ENCODE results near the gene ADAMTS17. TPM values are rescaled to one million over a fixed set of nuclear protein-coding genes. Genes with fewer than 3 reads are reported as not detected.

The ADAMTS17 gene
- total RNA-seq, 4 donors from 2014 or later, result 7.2 to 15.1 (median 8.9) TPM

DNA sequence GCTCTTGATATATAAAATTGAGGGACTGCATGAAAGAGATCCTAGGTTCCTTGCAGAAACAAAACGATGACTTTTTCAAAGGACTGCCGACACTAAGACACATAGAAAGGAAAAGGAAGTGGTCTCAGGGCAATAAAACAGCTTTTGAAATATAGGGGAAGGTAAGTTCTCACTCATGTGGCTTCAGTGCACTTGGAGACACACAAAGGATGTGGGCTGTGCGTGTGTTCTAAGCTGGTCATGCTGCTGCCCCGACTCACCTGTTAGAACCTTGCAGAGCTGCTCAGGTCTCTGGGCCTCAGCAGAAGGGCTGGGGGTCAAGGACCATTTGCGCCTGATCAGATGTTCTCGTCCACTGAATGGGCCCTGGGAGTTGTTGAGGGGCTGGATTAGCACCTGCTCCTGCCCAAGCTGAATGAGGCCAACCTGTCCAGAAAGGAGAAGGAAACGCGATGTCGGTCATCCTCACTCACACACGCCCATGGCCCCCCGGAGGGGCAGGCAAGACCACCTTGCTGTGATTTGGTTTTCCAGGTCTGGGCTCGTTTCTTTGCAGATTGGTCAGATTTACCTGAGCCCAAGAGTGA lies 11.1 kb downstream of the ADAMTS17 start:
- H3K27ac ChIP-seq, result peak overlapping the region; percentile 22 to 71 (median 50)
- H3K4me3 ChIP-seq, result no peak overlapping the region
- TF ChIP-seq CTCF (IDR thresholded peaks at IDR 0.05) (no peak), POLR2A (IDR thresholded peaks at IDR 0.05) (no peak)

DNA sequence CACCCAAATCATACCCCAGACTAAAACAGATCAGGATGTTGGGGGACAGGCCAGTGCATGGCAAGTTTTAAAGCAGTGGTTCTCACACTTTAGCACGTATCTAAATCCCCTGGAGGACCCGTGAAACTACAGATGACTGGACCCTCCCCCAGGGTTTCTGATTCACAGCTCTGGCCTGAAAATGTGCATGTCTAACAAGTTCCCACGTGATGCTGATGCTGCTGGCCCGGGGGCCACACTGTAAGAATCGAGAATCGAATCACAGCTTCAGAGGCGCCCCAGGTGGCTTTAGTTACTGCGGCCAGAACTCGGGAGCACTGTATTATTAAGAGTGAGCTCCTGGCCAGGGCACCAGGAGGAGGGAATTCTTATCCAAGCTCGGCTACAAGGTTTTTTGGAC lies 11.6 kb downstream of the ADAMTS17 start:
- Histone ChIP-seq H3K36me3 (no peaks in the 10 kb centered on the region), H3K27me3 (no peaks in the 10 kb centered on the region), H3K9me3 (no peaks in the 10 kb centered on the region), H3K27ac (peak overlapping the region; percentile 22 to 66 (median 42)), H3K4me1 (peaks cover 0 to 6% (median 0%) of the 10 kb centered on the region in 4 donors), H3K4me3 (no peak overlapping the region)
- TF ChIP-seq POLR2A (IDR thresholded peaks at IDR 0.05), result no peak
- no peak for TF ChIP-seq CTCF (IDR thresholded peaks at IDR 0.05)
- DNase-seq, result no peak

More for the DNA sequence above, 11.1 kb downstream of the ADAMTS17 start:
- DNase-seq, result peak in 1 of 3 donors; percentile 73
- Histone ChIP-seq H3K9me3 (no peaks in the 10 kb centered on the region), H3K27me3 (no peaks in the 10 kb centered on the region), H3K4me1 (peaks cover 0 to 11% (median 0%) of the 10 kb centered on the region in 4 donors), H3K36me3 (no peaks in the 10 kb centered on the region)

DNA sequence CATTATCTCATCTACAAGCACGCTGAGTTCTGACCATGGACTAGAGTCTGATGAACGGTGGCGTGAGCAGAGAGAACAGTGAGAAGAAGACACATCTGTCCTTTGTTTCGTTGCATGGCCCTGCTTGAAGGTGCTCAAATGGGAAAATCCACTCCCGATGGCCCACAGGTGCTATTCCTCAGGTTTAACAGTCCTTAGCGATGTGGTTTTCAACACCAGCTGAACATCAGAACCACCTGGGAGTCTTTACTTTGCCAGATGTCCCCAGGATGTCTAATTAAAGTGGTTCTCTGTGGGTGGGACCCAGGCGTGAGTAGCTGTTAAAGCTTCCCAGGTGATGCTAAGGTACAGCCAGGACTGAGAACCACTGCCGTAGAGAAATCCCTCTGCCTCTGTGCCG lies 13.0 kb downstream of the ADAMTS17 start:
- DNase-seq, result no peak
- Histone ChIP-seq H3K4me1 (no peaks in the 10 kb centered on the region), H3K4me3 (no peak overlapping the region), H3K27me3 (no peaks in the 10 kb centered on the region), H3K36me3 (no peaks in the 10 kb centered on the region), H3K27ac (peak overlapping the region in 2 of 4 donors; percentile 28 to 57), H3K9me3 (no peaks in the 10 kb centered on the region)
- TF ChIP-seq CTCF (IDR thresholded peaks at IDR 0.05), result no peak
- no peak for TF ChIP-seq POLR2A (IDR thresholded peaks at IDR 0.05)

DNA sequence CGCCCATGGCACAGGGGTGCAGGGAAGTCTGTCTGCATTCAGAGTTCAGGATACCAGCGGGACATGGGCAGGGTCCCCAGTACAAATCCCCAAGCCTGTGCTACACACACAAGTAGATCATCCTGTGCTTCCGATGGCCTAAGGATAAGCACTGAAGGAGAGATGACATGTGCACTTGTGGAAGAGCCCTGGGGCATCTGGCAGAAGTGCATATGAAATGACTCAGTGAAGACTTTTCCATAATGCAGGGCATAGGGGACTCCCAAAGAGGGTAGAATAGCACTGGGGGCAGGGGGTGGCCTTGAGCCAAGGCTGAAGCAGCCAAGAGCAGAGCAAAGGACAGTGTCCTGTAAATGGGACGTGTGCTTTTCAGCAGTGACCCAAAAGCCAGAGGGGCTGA lies 22.9 kb downstream of the ADAMTS17 start:
- Histone ChIP-seq H3K27me3 (no peaks in the 10 kb centered on the region), H3K4me1 (no peaks in the 10 kb centered on the region), H3K4me3 (no peak overlapping the region), H3K36me3 (no peaks in the 10 kb centered on the region), H3K27ac (no peak overlapping the region), H3K9me3 (no peaks in the 10 kb centered on the region)
- TF ChIP-seq CTCF (IDR thresholded peaks at IDR 0.05), result no peak
- no peak for DNase-seq

- Histone ChIP-seq H3K4me1 (no peaks in the 10 kb centered on the region), H3K4me3 (no peak overlapping the region), H3K27me3 (no peaks in the 10 kb centered on the region), H3K36me3 (no peaks in the 10 kb centered on the region), H3K27ac (no peak overlapping the region), H3K9me3 (no peaks in the 10 kb centered on the region)
- TF ChIP-seq POLR2A (IDR thresholded peaks at IDR 0.05), result no peak
- TF ChIP-seq CTCF (IDR thresholded peaks at IDR 0.05), result no peak
- no peak for DNase-seq
These were observed 26.9 kb downstream of the ADAMTS17 start for GRCh38 chr15:100314809-100315400.
